Naive thymus-derived CD4-positive, alpha-beta T cell (primary cell): ENCODE results near the gene HOXB3. TPM values are rescaled to one million over a fixed set of nuclear protein-coding genes. Genes with fewer than 3 reads are reported as not detected.
A peak's percentile ranks its signal among the peaks of the same experiment; 100 is the strongest.

Experiments
- ATAC-seq: fragments of 150-1000 bp; cut with Tn5 transposase; 2 replicates; pipeline ENCODE4 v1.10.0; 2021; ENCODE audit warnings: mild to moderate bottlenecking, moderate library complexity
- CTCF ChIA-PET: fragments of 350-600 bp; sonication (Branson Sonifier 250); formaldehyde crosslinking; loops from one replicate; lab custom pipeline; 2021; ENCODE audit warnings: antibody characterized with exemption; lab: Charles Lee
- POLR2A ChIA-PET: fragments of 350-600 bp; sonication (Branson Sonifier 250); formaldehyde crosslinking; loops from one replicate; lab custom pipeline; 2021; ENCODE audit warnings: antibody characterized with exemption, inconsistent platforms; lab: Charles Lee
- DNase-seq, 9 donors: peaks; one replicate each; pipeline versions ENCODE4 v3.0.0 to v3.0.0-alpha.2; 2020 to 2022; ENCODE audit warnings: mixed read lengths in 1 of 9
- H3K27ac ChIP-seq: one replicate; pipeline ENCODE4 v1.7.0; 2013; ENCODE audit warnings: mild to moderate bottlenecking, low read depth, low read length, moderate library complexity
- H3K27me3 ChIP-seq, 2 donors: one replicate each; pipeline ENCODE4 v1.7.0; 2013; ENCODE audit warnings: low read length in 2 of 2, mild to moderate bottlenecking in 2 of 2, moderate library complexity in 2 of 2; ENCODE audit not compliant: control insufficient read depth in 2 of 2, insufficient read depth in 2 of 2
- H3K36me3 ChIP-seq, 3 experiments: 1 replicate in 2 of 3; 2 replicates in 1 of 3; pipeline ENCODE4 v1.7.0; 2013; ENCODE audit warnings: low read length in 3 of 3, mild to moderate bottlenecking in 3 of 3, moderate library complexity in 1 of 3; ENCODE audit not compliant: insufficient read depth in 3 of 3, control insufficient read depth in 2 of 3
- H3K4me1 ChIP-seq, 2 donors: one replicate each; pipeline ENCODE4 v1.7.0; 2013; ENCODE audit warnings: low read length in 2 of 2, mild to moderate bottlenecking in 2 of 2, moderate library complexity in 1 of 2; ENCODE audit not compliant: control insufficient read depth in 2 of 2, insufficient read depth in 2 of 2
- H3K4me3 ChIP-seq: 2 replicates; pipeline ENCODE4 v1.7.0; 2013; ENCODE audit warnings: mild to moderate bottlenecking, low read length
- H3K9me3 ChIP-seq, 3 experiments: 1 replicate in 2 of 3; 2 replicates in 1 of 3; pipeline ENCODE4 v1.7.0; 2013; ENCODE audit warnings: low read length in 3 of 3; ENCODE audit not compliant: control insufficient read depth in 2 of 3
- H3K27ac Mint-ChIP-seq, 9 donors: one replicate each; pipeline ENCODE4 v1.8.0; 2020 to 2022; ENCODE audit warnings: mixed read lengths in 9 of 9, mild to moderate bottlenecking in 8 of 9, moderate library complexity in 5 of 9, inconsistent platforms in 2 of 9
- H3K27me3 Mint-ChIP-seq, 5 donors: one replicate each; pipeline ENCODE4 v1.8.0; 2021 to 2022; ENCODE audit warnings: mixed read lengths in 5 of 5, mild to moderate bottlenecking in 1 of 5
- H3K36me3 Mint-ChIP-seq, 5 donors: one replicate each; pipeline ENCODE4 v1.8.0; 2020 to 2022; ENCODE audit warnings: mixed read lengths in 5 of 5, mild to moderate bottlenecking in 3 of 5, inconsistent platforms in 1 of 5
- H3K4me1 Mint-ChIP-seq, 7 donors: one replicate each; pipeline ENCODE4 v1.8.0; 2020 to 2022; ENCODE audit warnings: mixed read lengths in 7 of 7, mild to moderate bottlenecking in 3 of 7, inconsistent platforms in 1 of 7
- H3K4me3 Mint-ChIP-seq, 10 donors: one replicate each; pipeline ENCODE4 v1.8.0; 2020 to 2022; ENCODE audit warnings: mild to moderate bottlenecking in 10 of 10, mixed read lengths in 10 of 10, moderate library complexity in 6 of 10, inconsistent platforms in 2 of 10
- H3K9me3 Mint-ChIP-seq, 11 donors: one replicate each; pipeline ENCODE4 v1.8.0; 2020 to 2022; ENCODE audit warnings: mixed read lengths in 11 of 11, mild to moderate bottlenecking in 4 of 11, inconsistent platforms in 1 of 11, moderate library complexity in 1 of 11
- intact Hi-C, 2 donors: fragments of 100-400 bp; cut with micrococcal nuclease; formaldehyde crosslinking; loops; one replicate each; pipeline ENCODE4 v1.15.1; 2023
- polyA plus RNA-seq, 2 donors: library from polyadenylated mRNA; unstranded; fragments of 300-500 nt; fragmentation: Illumina TruSeq; gene quantifications; one replicate each; pipeline ENCODE4 v1.2.3, GENCODE V29; 2021
- total RNA-seq, 6 experiments: library from RNA in 5 of 6; stranded (reverse) in 5 of 6; gene quantifications; 1 replicate in 5 of 6; 2 replicates in 1 of 6; pipeline ENCODE4 v1.2.3 and lab custom pipeline; 2021 to 2026

Gene HOXB3
- total and polyA plus RNA-seq, 7 experiments from 2014 or later: 0.11 to 14.6 (median 5.8) TPM; not detected in 1

- no peak overlapping the region for H3K27ac ChIP-seq
- ChIA-PET CTCF (interaction anchor here (1.5 kb wide), 1 partner anchor 207 kb away, joined by 3 read pairs; no protein-coding TSS in a partner anchor), POLR2A (no interaction called here)
- Mint-ChIP-seq H3K4me3 (no peak overlapping the region), H3K36me3 (peaks cover 0 to 11% (median 0%) of the 10 kb centered on the region in 5 donors), H3K27me3 (peaks cover 10 to 84% (median 29%) of the 10 kb centered on the region in 5 donors), H3K4me1 (peaks cover 7 to 22% (median 14%) of the 10 kb centered on the region in 7 donors), H3K9me3 (peaks cover 0 to 1% (median 0%) of the 10 kb centered on the region in 11 donors), H3K27ac (peak overlapping the region in 2 of 9 donors; percentile 9 to 11)
- no peaks in the 10 kb centered on the region for H3K9me3 ChIP-seq
- H3K36me3 ChIP-seq: no peaks in the 10 kb centered on the region
- ATAC-seq (no peak), DNase-seq (no peak)
- no peaks in the 10 kb centered on the region for H3K27me3 ChIP-seq
- H3K4me3 ChIP-seq: no peak overlapping the region
- no peaks in the 10 kb centered on the region for H3K4me1 ChIP-seq
- intact Hi-C loops: no loop called here
Measured at GRCh38 chr17:48558831-48559121, 31.3 kb downstream of the HOXB3 start.

- H3K27me3 ChIP-seq: no peaks in the 10 kb centered on the region
- no peaks in the 10 kb centered on the region for H3K9me3 ChIP-seq
- DNase-seq (no peak), ATAC-seq (no peak)
- ChIA-PET POLR2A (interaction anchor here (3.4 kb wide), 1 partner anchor 11 kb away, joined by 24 read pairs; no protein-coding TSS in a partner anchor), CTCF (interaction anchor here (0.6 to 0.7 kb wide), 2 partner anchors 241 to 532 kb away, joined by 3 to 4 read pairs; no protein-coding TSS in a partner anchor)
- no peaks in the 10 kb centered on the region for H3K36me3 ChIP-seq
- Mint-ChIP-seq H3K27me3 (peaks cover 10 to 84% (median 26%) of the 10 kb centered on the region in 5 donors), H3K4me1 (peaks cover 7 to 22% (median 12%) of the 10 kb centered on the region in 7 donors), H3K36me3 (peaks cover 0 to 11% (median 0%) of the 10 kb centered on the region in 5 donors), H3K27ac (no peak overlapping the region), H3K9me3 (peaks cover 0 to 1% (median 0%) of the 10 kb centered on the region in 11 donors), H3K4me3 (no peak overlapping the region)
- no peak overlapping the region for H3K27ac ChIP-seq
- H3K4me3 ChIP-seq: no peak overlapping the region
- H3K4me1 ChIP-seq: no peaks in the 10 kb centered on the region
- intact Hi-C loops: no loop called here
Measured at GRCh38 chr17:48558057-48558830, 31.8 kb downstream of the HOXB3 start.

GRCh38 chr17:48556576-48557401, 33.3 kb downstream of the HOXB3 start:
- no peaks in the 10 kb centered on the region for H3K36me3 ChIP-seq
- no peak overlapping the region for H3K27ac Mint-ChIP-seq

DNA sequence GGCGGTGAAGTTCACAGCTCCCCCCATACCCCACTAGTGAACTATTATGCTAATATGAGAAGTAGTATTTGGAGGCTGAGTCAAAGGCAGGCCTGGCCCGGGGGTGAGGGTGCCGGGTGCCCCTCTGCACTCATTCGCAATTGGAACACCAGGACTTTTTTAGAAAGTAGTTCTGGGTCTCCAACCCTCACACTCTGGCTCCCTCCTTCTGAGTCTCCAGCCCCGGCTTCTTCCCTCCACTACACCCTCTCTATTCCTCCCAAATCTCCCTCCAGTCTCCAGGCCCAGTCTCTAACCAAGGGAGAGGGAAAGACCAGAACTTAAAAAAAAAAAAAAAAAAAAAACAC, 33.8 kb downstream of the HOXB3 start:
- Mint-ChIP-seq H3K4me3 (peak overlapping the region in 9 of 10 donors; percentile 67 to 90 (median 81)), H3K27ac (no peak overlapping the region), H3K36me3 (peaks cover 0 to 11% (median 0%) of the 10 kb centered on the region in 5 donors), H3K27me3 (peaks cover 7 to 76% (median 23%) of the 10 kb centered on the region in 5 donors), H3K4me1 (peaks cover 5 to 20% (median 12%) of the 10 kb centered on the region in 7 donors), H3K9me3 (peaks cover 0 to 1% (median 0%) of the 10 kb centered on the region in 11 donors)
- ATAC-seq: no peak
- Histone ChIP-seq H3K27me3 (no peaks in the 10 kb centered on the region), H3K27ac (no peak overlapping the region), H3K36me3 (no peaks in the 10 kb centered on the region), H3K4me1 (no peaks in the 10 kb centered on the region), H3K9me3 (no peaks in the 10 kb centered on the region), H3K4me3 (no peak overlapping the region)
- no peak for DNase-seq
- intact Hi-C loops: no loop called here
- ChIA-PET POLR2A (interaction anchor here (1.4 to 3.4 kb wide), 6 partner anchors 9 to 18 kb away, joined by 4 to 24 read pairs (median 6); no protein-coding TSS in a partner anchor), CTCF (interaction anchor here (0.6 to 0.7 kb wide), 2 partner anchors 10 to 931 kb away, joined by 3 to 4 read pairs; no protein-coding TSS in a partner anchor)

More at GRCh38 chr17:48556576-48557401, 33.3 kb downstream of the HOXB3 start:
- POLR2A ChIA-PET: interaction anchor here (1.0 to 3.4 kb wide), 3 partner anchors 10 to 16 kb away, joined by 3 to 24 read pairs (median 5); no protein-coding TSS in a partner anchor
- no peak for DNase-seq
- peaks cover 0 to 1% (median 0%) of the 10 kb centered on the region in 11 donors for H3K9me3 Mint-ChIP-seq
- Histone ChIP-seq H3K4me1 (no peaks in the 10 kb centered on the region), H3K9me3 (no peaks in the 10 kb centered on the region), H3K27me3 (no peaks in the 10 kb centered on the region), H3K27ac (no peak overlapping the region), H3K4me3 (no peak overlapping the region)
- peaks cover 7 to 24% (median 12%) of the 10 kb centered on the region in 7 donors for H3K4me1 Mint-ChIP-seq
- H3K27me3 Mint-ChIP-seq: peaks cover 7 to 81% (median 23%) of the 10 kb centered on the region in 5 donors
- intact Hi-C loops: no loop called here
- peaks cover 0 to 13% (median 0%) of the 10 kb centered on the region in 5 donors for H3K36me3 Mint-ChIP-seq
- CTCF ChIA-PET: interaction anchor here (0.6 to 0.7 kb wide), 2 partner anchors 10 to 930 kb away, joined by 3 to 4 read pairs; no protein-coding TSS in a partner anchor
- H3K4me3 Mint-ChIP-seq: peak overlapping the region in 4 of 10 donors; percentile 34 to 88 (median 82)
- ATAC-seq: no peak

- H3K9me3 Mint-ChIP-seq: peaks cover 0 to 1% (median 0%) of the 10 kb centered on the region in 11 donors
- CTCF ChIA-PET: interaction anchor here (0.6 kb wide), 1 partner anchor 932 kb away, joined by 3 read pairs; no protein-coding TSS in a partner anchor
- Histone ChIP-seq H3K36me3 (no peaks in the 10 kb centered on the region), H3K27ac (no peak overlapping the region), H3K4me3 (peak overlapping the region; percentile 41), H3K9me3 (no peaks in the 10 kb centered on the region), H3K27me3 (no peaks in the 10 kb centered on the region), H3K4me1 (no peaks in the 10 kb centered on the region)
- POLR2A ChIA-PET: interaction anchor here (1.4 to 3.4 kb wide), 6 partner anchors 8 to 19 kb away, joined by 4 to 24 read pairs (median 6); no protein-coding TSS in a partner anchor
- H3K27me3 Mint-ChIP-seq: peaks cover 7 to 71% (median 22%) of the 10 kb centered on the region in 5 donors
- peaks cover 4 to 19% (median 12%) of the 10 kb centered on the region in 7 donors for H3K4me1 Mint-ChIP-seq
- DNase-seq: peak in 3 of 9 donors; percentile 15 to 20 (median 19)
- intact Hi-C loops: no loop called here
- peak overlapping the region; percentile 81 to 96 (median 92) for H3K4me3 Mint-ChIP-seq
- H3K36me3 Mint-ChIP-seq: peaks cover 0 to 11% (median 0%) of the 10 kb centered on the region in 5 donors
- peak overlapping the region; percentile 7 to 97 (median 84) for H3K27ac Mint-ChIP-seq
- peak; percentile 56 for ATAC-seq
Measured at GRCh38 chr17:48555258-48556228, 34.5 kb downstream of the HOXB3 start.
